HG02852 (cell line): ENCODE results near the gene FILIP1.

Source experiments
- ATAC-seq: cut with Tn5 transposase; IDR thresholded peaks from one replicate; pipeline ENCODE4 v1.9.1; 2021; ENCODE audit warnings: mild to moderate bottlenecking, moderate library complexity; ENCODE audit not compliant: unreplicated experiment

Gene FILIP1

DNA sequence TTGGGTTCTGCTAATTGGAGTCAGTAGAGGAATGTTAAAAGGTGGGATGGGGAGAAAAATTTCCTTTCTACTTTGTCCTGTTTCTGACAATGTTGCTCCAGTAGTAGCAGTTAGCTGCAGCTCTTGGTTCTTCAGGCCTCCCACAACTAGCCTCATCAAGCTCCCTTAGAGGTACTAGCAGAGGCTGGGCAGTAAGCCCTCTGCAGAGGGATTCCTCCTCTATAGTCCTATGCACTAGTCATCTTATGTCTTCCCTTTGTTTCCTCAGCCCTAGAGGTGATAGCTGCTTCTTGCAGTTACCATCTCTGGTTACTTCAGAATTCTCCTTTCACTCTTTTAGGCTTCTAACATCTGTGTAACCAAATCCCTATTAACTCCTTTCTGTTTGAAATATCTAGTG, 99.8 kb downstream of the FILIP1 start:
- ATAC-seq: no peak

DNA sequence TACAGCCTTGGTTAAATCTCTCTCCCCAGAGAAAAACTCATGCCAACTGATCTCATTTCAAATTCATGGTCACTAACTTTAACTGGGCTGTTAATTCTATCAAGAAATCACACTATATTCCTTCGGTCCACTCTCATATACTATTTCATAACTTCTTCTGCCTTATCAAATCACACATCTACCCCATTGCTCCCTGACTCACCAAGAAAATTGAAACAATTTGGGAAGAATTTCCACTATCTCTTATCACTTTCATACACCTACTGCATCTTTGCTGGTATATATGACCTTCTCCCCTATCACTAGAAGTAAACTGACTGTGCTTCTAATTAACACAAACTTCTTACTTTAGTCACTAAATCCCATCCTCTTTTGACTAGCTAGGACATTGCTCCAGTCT, 102.3 kb downstream of the FILIP1 start:
- ATAC-seq: no peak

DNA sequence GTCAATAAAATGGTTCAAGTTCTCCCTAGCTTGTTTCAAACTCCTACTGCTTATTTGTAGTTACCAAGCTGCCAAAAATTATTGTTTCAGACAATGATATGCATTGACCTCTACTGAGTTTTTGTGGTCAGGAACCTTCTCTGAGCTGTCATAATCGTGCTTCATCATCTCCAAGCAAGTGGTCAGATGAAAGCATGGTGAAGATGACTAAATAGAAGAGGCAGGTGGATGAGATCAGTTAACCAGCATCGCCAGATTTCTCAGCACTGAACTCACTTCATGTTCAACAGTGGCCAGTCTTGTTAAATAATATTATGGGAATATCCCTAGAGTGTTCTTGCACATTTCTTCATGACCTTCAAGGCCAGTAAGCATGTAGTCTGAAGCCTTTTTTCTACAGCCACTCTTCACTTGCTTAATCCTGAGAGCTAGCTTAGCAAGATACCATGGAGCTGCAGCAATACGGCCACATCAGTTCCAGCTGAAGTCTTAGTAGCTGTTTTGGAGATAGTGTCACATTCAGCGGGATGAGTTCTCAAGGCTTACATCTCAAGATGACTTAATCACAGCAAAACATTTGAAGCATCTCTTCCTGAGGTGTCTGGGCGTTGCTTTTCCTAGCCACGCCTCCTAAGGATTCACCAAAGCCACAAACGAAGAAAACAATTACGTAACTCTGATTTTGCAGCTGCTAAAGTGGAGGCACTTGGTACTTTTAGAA, 107.4 kb downstream of the FILIP1 start:
- ATAC-seq: no peak

DNA sequence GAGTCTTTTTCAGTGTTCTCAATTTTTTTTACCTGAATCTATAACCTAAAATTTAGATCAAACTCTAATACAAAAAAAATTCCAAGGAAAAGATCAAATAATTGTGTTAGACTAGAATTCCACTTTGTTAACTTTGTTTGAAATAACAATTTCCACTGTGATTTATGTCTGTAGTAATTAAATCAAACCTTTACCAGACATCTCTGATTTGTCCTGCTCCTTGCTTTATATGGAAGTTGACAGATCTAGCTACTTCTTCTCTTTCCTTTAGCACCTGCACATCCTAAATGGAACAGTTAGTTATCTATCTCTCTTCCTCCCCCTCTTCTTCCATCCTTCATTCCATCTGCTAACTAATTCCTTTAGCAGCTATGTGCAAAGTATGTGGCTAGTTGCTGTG, 109.5 kb downstream of the FILIP1 start:
- no peak for ATAC-seq

DNA sequence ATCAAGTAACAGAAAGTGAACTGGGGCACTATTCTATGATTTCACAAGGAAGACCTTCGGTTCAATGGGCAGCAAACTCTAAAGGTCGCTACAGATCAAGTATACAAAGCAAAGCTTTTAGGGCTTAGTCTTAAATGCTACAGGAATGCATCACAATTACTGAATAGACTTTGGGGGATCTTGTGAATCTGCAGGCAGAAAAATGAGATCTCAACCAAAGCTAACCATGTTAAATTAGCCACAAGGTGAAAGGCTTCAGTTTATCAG, 111.0 kb downstream of the FILIP1 start:
- no peak for ATAC-seq

DNA sequence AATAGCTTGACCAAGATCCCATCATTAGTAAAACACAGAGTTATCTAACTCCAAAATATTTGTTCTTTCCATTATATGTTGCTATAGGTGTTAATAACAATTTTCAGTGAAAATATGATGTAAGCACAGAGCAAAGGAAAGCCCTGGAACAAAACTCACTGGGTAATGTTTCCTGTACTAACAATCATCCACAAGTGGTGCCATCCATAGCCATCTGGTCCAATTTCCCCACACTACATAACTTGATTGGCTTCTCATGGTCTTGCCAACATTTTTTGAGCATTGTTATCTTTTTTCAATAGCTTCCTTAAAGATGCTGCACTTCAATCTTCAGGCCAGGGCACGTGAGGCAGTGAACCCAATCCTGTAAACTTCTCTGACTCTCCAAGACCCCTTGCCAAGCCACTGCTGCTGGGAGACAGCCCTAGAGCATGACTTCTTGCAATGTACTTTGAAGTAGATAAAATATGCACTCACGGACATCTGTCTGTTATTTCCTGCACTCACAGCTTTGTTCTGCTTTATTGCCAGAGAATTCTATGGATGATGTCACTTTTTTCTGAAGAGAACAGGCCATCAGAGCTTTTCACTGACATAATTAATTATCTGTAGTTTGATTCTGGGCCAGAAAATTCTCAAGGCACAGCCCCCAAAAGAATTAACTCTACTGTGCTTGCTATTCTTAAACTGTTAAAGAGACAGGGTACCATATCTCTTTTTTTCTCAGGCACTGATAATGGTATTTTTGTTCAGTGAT, 111.5 kb downstream of the FILIP1 start:
- ATAC-seq: no peak

DNA sequence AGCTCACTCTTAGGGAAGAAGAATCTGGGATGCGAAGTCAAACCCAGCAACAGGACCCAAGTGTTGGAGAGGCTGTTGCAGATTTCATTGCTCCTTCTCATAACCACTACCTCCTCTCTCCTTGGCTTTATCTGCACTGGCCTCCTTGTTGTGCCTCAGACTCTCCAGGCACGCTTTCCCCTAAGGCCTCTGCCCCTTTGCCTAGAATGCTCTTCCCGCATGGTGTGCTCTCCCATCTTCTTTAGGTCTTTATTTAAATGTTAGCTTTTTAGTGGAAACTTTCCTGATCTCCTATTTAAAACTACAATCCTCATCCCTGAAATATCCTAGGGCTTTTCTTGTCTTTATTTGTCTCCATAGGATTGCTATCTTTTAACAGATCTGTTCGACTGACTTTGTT, 114.1 kb downstream of the FILIP1 start:
- no peak for ATAC-seq

DNA sequence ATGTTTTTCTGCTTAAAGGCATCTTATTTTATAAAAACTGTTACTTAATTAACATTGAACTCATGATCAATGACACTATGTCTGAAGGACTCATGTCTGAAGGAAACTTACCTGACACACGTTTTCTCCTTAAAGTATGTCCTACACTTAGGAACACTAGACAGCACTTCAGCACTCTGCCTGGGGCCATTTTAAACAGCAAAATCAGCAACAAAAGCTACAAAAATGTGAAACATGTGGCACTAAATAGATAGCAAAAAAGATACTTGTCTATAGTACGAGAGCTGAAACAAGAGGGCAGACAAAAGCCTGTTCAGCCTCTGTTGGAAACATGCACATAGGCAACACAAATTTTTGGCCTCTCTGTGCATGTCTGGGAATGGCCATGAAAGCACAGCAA, 115.5 kb downstream of the FILIP1 start:
- no peak for ATAC-seq

DNA sequence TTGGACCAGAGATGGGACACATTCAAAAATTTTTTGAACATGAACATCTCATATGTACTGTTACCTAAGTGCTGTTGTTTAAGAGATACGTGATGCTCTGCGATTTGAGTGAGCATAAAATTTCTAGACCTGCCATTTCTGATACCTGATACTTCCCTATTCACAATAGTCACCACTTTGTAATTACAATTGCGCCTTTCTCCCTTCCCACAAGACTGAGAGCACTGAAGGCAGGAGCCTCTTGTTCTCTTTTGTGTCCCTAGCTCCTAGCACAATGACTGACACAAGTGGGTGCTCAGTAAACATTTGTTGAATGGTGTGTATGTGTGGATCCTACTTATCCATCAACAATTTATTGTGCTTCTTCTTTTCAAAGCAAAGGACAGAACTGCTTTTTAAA, 116.2 kb downstream of the FILIP1 start:
- no peak for ATAC-seq

DNA sequence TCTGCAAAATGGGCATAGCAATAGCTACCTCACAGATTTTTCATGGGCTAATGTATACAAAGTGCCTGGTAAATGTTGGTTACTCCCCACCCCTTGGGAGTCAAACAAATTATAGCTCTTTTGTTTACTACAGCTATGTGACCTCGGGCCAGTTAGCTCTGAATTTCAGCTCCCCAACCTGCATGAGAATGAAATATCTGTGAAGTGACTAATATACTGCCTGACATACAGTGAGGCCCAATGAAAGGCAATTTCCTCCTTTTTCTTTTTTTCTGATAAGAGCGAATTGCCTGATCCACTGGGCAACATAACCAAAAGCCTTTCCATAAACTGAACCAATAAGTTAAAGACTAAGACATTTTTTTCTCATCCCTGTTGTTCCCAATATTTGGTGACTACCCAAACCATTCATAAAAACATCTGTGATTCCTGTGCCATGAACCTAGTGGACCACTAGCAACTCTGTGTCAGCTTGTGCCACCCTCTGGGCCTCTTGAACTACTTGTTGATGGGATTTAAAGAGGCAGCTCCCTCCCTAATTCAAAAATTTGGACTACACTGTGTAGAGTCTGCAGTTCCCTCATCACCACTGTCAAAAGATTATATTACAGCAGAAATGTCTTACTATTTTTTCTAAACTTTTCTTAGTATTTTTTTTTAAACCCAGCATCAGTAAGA, 117.1 kb downstream of the FILIP1 start:
- no peak for ATAC-seq

DNA sequence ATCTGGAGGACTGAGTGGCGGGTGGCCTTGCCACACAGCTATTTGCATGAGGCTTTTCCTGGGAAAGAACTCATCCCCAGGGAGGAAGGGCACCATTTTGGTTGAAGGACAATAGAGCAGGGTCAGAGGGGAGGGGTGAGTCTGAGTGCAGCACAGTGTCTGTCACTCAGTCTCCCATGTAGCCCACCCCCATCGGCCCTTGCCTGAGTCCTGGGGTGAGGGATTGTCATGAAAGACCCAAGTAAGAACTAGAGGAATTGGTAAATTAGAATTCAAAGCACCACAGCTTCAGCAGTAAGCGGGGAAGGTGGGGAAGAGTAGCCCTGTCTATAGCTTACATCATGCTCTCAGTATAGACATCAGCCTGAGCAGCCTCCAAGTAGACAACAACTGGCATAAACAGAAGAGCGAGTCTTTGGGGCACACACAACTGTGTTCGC, 118.6 kb downstream of the FILIP1 start:
- no peak for ATAC-seq

DNA sequence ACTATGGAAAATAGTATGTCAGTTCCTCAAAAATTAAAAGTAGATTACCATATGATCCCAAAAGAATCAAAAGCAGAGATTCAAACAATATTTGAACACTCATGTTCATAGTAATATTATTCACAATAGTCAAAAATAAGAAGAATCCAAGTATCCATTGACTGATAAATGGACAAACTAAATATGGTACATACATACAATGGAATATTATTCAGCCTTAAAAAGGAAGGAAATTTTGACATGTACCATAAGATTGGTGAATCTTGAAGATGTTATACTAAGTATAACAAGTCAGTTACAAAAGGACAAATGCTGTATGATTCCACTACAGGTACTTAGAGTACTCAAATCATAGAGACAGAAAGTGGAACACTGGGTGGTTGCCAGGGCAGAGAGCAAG, 120.7 kb downstream of the FILIP1 start:
- no peak for ATAC-seq

DNA sequence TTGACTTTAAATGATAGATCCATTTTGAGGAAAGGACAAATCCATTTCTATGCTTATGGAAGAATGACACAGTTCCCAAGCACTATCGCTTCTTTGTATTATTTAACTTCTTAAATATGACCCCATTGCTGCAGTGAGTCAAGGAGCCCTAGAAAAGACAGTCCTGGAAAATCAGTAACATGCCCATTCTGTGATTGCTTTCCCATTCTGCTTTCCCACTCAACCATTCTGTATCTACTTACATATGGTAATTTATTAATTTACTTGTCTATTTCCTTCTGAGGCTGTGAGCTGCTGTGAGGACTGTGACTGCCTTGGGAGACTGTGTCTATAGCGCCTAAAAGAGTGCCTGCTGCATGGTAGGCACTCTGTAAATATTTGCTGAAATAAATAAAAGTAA, 123.6 kb downstream of the FILIP1 start:
- no peak for ATAC-seq

DNA sequence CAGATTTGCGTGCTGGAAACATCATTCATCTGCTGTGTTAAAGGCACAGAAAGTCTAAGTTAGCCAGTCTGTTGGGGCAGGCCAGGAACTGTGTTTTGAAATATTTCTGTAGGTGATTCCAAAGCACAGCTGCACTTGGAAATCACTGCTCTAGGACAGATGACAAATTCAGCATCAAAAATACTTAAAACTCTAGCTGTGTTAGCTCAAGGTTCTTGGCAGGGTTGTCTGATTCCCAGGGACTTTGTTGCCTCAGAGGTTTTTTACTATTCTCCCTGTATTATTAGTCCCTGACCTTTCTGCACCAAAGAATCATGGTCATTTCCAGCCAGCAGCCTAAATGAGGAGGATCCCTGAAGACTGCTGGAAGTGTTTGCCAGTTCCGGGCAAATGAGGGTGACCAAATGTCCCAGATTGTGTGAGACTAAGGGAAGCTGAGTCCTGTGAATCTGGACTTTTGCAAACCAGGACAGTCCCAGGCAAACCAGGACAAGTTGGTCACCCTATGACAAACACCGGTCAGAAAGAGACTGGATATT, 124.7 kb downstream of the FILIP1 start:
- no peak for ATAC-seq

DNA sequence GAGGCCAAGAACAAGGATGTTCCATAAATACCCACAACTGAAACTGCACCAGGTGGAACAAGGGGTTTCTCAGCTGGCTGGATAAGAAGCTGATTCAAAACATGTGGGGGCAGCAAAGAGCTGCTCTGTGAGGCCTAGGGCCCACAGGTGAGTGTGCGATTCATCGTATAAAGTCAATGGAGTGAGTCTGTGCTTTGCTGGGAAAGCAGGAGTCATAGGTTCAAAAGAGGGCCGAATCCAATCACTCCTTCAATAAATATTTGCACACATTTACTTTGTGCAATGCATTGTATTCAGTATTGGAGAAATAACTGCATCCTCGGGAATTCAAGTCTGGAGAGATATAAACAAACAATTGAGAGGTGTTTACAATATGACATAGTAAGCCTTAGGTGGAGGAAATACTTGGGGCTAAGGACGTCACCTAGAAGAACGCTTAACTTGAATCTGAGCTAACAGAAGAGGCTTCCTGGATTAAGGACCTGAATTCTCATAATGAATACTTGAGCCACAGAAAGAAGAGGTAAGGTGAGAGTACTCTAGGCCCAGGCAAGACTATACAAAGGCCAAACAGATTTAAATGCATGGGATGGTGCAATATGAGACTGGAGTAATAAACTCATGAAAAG, 125.3 kb downstream of the FILIP1 start:
- ATAC-seq: no peak

DNA sequence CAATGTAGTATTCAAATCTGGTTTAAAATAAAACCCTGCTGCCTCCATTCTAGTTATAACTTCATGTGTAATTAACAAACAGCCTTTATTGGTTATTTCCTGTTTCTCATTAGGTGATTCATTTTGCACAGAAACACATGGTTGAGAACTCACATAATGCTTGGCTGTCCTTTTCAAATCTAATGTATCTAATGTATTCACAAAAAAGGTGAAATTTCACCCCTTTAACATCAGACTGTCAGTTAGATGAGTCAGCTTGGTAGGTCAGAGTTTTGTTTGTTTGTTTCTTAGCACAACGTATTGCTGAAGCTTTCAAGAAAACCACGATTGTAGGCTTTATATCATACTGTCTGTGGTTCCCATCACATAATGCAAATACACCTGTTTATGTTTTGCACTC, 130.3 kb downstream of the FILIP1 start:
- ATAC-seq: no peak

DNA sequence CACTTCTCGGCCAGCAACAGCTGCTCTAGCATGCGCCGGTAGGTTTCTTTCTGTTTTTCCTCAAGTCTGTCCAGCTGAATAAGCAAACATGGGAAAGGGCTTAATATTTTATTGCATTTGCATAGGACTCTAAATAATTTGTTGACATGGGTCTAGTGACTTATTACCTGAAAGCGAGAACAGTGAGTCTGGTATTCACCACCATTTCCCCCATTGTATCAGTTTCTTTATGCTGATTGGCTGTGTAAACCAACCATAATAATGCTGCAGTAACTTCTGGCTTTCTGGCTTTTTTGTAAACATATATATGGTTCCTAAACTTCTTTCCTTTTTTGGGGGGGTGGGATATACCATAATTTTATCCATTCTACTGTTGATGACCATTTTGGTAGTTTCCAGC, 140.0 kb downstream of the FILIP1 start:
- no peak for ATAC-seq

DNA sequence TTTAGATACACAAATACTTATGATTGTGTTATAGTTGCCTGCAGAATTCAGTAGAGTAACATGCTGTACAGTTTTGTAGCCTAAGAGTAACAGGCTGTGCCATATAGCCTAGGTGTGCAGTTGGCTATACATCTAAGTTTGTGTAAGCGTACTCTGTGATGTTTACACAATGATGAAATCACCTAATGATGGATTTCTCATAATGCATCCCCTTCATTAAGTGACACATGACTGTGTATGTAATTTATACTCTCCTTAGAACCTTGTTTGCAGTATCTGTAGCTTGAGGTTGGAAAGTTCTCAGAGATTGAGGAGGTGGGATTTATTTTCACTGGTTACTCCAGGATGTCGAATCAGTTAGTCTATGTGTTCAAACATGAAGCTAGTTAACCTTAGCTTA, 142.0 kb downstream of the FILIP1 start:
- ATAC-seq: no peak

DNA sequence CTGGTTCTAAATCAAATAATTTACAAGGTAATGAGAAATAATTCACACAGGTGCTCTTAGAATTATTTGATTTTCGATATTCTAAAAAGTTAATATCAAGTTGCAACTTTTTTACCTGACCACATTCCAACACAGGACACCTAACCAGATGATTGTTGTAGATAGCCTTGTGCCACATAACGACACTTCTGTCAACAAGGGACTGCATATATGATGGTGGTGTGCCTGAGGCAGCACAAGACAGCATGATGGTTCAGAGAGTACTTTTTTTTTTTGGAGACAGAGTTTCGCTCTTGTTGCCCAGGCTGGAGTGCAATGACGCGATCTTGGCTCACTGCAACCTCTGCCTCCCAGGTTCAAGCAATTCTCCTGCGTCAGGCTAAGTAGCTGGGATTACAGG, 142.8 kb downstream of the FILIP1 start:
- no peak for ATAC-seq

DNA sequence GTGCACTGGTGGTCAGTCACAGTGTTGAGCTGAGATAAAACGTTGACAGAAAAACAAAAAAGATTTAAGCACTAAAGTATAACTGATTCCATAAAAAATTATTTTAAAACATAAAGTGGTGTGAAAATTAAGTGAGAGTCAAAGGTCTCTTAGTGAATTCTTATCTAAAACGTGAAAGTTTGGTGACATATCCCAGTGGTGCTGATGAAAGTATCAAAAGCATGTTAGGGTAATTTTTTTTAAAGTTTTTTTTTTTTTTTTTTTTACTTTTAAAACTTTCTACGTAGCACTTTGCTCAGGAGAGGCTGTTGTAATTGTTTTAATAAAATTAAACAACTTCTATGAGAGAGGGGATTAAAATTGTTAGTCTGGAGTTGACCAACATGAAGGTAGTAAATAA, 143.4 kb downstream of the FILIP1 start:
- ATAC-seq: no peak

DNA sequence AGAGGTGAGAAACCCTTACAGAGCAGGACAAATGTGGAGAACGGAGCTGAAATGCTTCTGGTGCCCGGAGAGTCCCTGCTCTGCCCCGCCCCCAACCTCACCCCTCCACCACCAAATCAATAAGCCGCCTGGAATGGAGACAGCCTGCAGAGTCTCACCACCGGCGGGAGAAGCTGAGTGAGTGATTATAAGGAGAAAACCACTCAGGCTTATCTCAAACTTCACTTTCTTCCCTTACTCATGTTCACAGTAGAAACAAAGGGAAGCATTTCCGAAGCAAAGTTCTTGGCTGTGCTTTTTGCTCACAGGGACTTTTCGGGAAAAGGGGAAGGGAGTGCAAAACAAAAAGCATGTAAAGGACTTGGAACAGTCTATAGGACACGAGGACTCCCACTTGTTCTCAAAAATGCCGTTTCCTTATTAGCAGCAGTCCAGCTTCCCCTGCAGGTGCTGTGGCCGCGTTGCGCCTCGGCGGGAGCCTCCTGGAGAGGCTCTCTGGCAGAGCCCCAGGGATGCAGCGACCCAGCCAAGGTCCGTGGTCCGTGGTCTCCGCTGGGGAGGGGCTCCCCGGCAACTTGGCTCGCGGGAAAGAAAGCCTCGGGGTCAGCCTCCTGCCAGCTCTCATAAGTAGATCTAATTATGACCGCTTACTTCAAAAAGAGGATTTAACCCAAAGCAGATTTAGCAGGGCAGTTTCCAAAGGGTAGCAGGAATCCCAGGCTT, 144.2 kb downstream of the FILIP1 start:
- ATAC-seq: no peak
